Gastrocnemius medialis (tissue), 4 donors: Measurements from ENCODE around the gene TMEM52. TPM values are rescaled to one million over a fixed set of nuclear protein-coding genes. Genes with fewer than 3 reads are reported as not detected.

Experiments
- ATAC-seq, 2 donors: fragments of 150-250 bp; one replicate each; pipeline ENCODE4 v1.9.1; 2016
- DNase-seq, 2 donors: peaks; one replicate each; pipeline ENCODE4 v3.0.0-alpha.2; 2019
- H3K27ac ChIP-seq, 4 donors: fragments of 200-600 bp; sonication (generic); 1 replicate in 1 of 4; 2 replicates in 3 of 4; pipeline ENCODE4 v1.5.1; 2016 to 2018; ENCODE audit warnings: mild to moderate bottlenecking in 2 of 4, moderate library complexity in 1 of 4
- H3K27me3 ChIP-seq, 3 donors: fragments of 200-600 bp; sonication (generic) in 2 of 3; 1 replicate in 1 of 3; 2 replicates in 2 of 3; pipeline versions ENCODE4 v1.5.1 to v1.6.0; 2016 to 2019; ENCODE audit warnings: mild to moderate bottlenecking in 1 of 3, moderate library complexity in 1 of 3
- H3K36me3 ChIP-seq, 2 donors: fragments of 200-600 bp; sonication (generic) in 1 of 2; one replicate each; pipeline ENCODE4 v1.5.1; 2017 to 2018
- H3K4me1 ChIP-seq, 2 donors: fragments of 200-600 bp; sonication (generic) in 1 of 2; one replicate each; pipeline ENCODE4 v1.5.1; 2016 to 2017; ENCODE audit warnings: mild to moderate bottlenecking in 2 of 2
- H3K4me3 ChIP-seq, 4 donors: fragments of 200-600 bp; sonication (generic) in 3 of 4; 1 replicate in 1 of 4; 2 replicates in 3 of 4; pipeline ENCODE4 v1.5.1; 2016 to 2019; ENCODE audit warnings: mild to moderate bottlenecking in 2 of 4
- H3K9me3 ChIP-seq, 3 donors: fragments of 200-600 bp; sonication (generic) in 2 of 3; 1 replicate in 1 of 3; 2 replicates in 2 of 3; pipeline ENCODE4 v1.5.1; 2016 to 2019
- CTCF ChIP-seq, 5 experiments: fragments of 450-650 bp in 3 of 5; fragments of 200-600 bp in 2 of 5; sonication (generic) in 2 of 5; IDR thresholded peaks in 4 of 5; conservative IDR thresholded peaks in 1 of 5; 1 replicate in 4 of 5; 2 replicates in 1 of 5; pipeline ENCODE4 v1.5.1; 2016 to 2019; ENCODE audit warnings: antibody characterized with exemption in 5 of 5, mild to moderate bottlenecking in 3 of 5, moderate library complexity in 3 of 5
- POLR2A ChIP-seq, 2 donors: fragments of 450-650 bp; IDR thresholded peaks; one replicate each; pipeline ENCODE4 v1.6.1; 2017; ENCODE audit warnings: antibody characterized with exemption in 2 of 2, mild to moderate bottlenecking in 2 of 2, moderate library complexity in 2 of 2
- in situ Hi-C, 4 donors: fragments of 200-750 bp; cut with MboI; loops; one replicate each; pipeline versions ENCODE4 v1.15.0 to v1.8.0; 2017; ENCODE audit warnings: low sequenced_read_pairs in 4 of 4
- intact Hi-C: fragments of 100-400 bp; cut with DNase I; formaldehyde crosslinking; loops from one replicate; pipeline ENCODE4 v1.15.1; 2023; ENCODE audit warnings: low total_unique reads
- total RNA-seq, 4 donors: library from RNA; depleted of rRNA; stranded (reverse); fragments of >200 nt; gene quantifications; one replicate each; pipeline versions ENCODE4 v1.1.0 to v1.2.3, GENCODE V29; 2016

Gene TMEM52
- total RNA-seq, 4 donors from 2014 or later = 43.3 to 155 (median 67.2) TPM

- intact Hi-C loops (no loop called here), in situ Hi-C loops (loop anchor here in 1 of 4 donors (25.0 kb wide), 1 partner anchor 114 kb away; no protein-coding TSS in a partner anchor)
- Histone ChIP-seq H3K9me3 (no peaks in the 10 kb centered on the region), H3K27me3 (no peaks in the 10 kb centered on the region), H3K4me1 (peaks cover 39 to 57% of the 10 kb centered on the region in 2 donors), H3K36me3 (no peaks in the 10 kb centered on the region), H3K27ac (no peak overlapping the region), H3K4me3 (no peak overlapping the region)
- no peak for TF ChIP-seq CTCF (IDR thresholded peaks at IDR 0.05 in 4 of 5, conservative IDR thresholded peaks at IDR 0.05 in 1 of 5)
- no peak for TF ChIP-seq POLR2A (IDR thresholded peaks at IDR 0.05)
- DNase-seq (no peak), ATAC-seq (no peak)
Observed at GRCh38 chr1:1876335-1876930, 42.6 kb downstream of the TMEM52 start.

GRCh38 chr1:1875932-1876331, 43.1 kb downstream of the TMEM52 start:
- no peaks in the 10 kb centered on the region for H3K27me3 ChIP-seq
- H3K36me3 ChIP-seq = no peaks in the 10 kb centered on the region
- intact Hi-C loops = no loop called here
- DNase-seq (no peak), ATAC-seq (no peak)
- TF ChIP-seq POLR2A (IDR thresholded peaks at IDR 0.05) (no peak), CTCF (IDR thresholded peaks at IDR 0.05 in 4 of 5, conservative IDR thresholded peaks at IDR 0.05 in 1 of 5) (no peak)
- in situ Hi-C loops = loop anchor here in 1 of 4 donors (25.0 kb wide), 1 partner anchor 114 kb away; no protein-coding TSS in a partner anchor
- no peak overlapping the region for H3K27ac ChIP-seq
- peaks cover 43 to 58% of the 10 kb centered on the region in 2 donors for H3K4me1 ChIP-seq
- no peaks in the 10 kb centered on the region for H3K9me3 ChIP-seq
- no peak overlapping the region for H3K4me3 ChIP-seq

- Histone ChIP-seq H3K9me3 (no peaks in the 10 kb centered on the region), H3K4me3 (no peak overlapping the region), H3K36me3 (no peaks in the 10 kb centered on the region), H3K27me3 (no peaks in the 10 kb centered on the region), H3K4me1 (peaks cover 49 to 53% of the 10 kb centered on the region in 2 donors), H3K27ac (no peak overlapping the region)
- no peak for DNase-seq
- ATAC-seq = no peak
- in situ Hi-C loops = loop anchor here in 1 of 4 donors (25.0 kb wide), 1 partner anchor 113 kb away; no protein-coding TSS in a partner anchor
- intact Hi-C loops = no loop called here
- no peak for TF ChIP-seq CTCF (IDR thresholded peaks at IDR 0.05 in 4 of 5, conservative IDR thresholded peaks at IDR 0.05 in 1 of 5)
- no peak for TF ChIP-seq POLR2A (IDR thresholded peaks at IDR 0.05)
Observed at GRCh38 chr1:1874901-1875300, 44.2 kb downstream of the TMEM52 start.

GRCh38 chr1:1873186-1873585, 45.9 kb downstream of the TMEM52 start:
- no peak for TF ChIP-seq CTCF (IDR thresholded peaks at IDR 0.05 in 4 of 5, conservative IDR thresholded peaks at IDR 0.05 in 1 of 5)
- no peak for TF ChIP-seq POLR2A (IDR thresholded peaks at IDR 0.05)
- in situ Hi-C loops (no loop called here), intact Hi-C loops (no loop called here)
- Histone ChIP-seq H3K4me1 (peaks cover 46 to 56% of the 10 kb centered on the region in 2 donors), H3K36me3 (no peaks in the 10 kb centered on the region), H3K27me3 (no peaks in the 10 kb centered on the region), H3K9me3 (no peaks in the 10 kb centered on the region), H3K4me3 (no peak overlapping the region), H3K27ac (peak overlapping the region; percentile 12 to 56 (median 42))
- peak in 1 of 2 donors; percentile 51 for ATAC-seq
- no peak for DNase-seq
